K562 (cell line): ENCODE data around the gene GRIN1. TPM values are rescaled to one million over a fixed set of nuclear protein-coding genes. Genes with fewer than 3 reads are reported as not detected.

Source experiments
- CBX2 ChIP-seq: fragments of 200-600 bp; sonication (generic); IDR thresholded peaks from one replicate; pipeline ENCODE4 v1.6.1; 2012; ENCODE audit warnings: mild to moderate bottlenecking, low read length, inconsistent platforms; ENCODE audit not compliant: insufficient read depth, poor library complexity, severe bottlenecking
- CREB3L1 ChIP-seq: fragments of 450-650 bp; IDR thresholded peaks from 2 replicates; pipeline ENCODE4 v1.6.1; 2014; ENCODE audit warnings: low read depth, mild to moderate bottlenecking, moderate library complexity, borderline replicate concordance
- FOXA3 ChIP-seq, 2 experiments: fragments of 450-650 bp in 1 of 2; sonication (generic) in 1 of 2; formaldehyde crosslinking; IDR thresholded peaks in 1 of 2; conservative IDR thresholded peaks in 1 of 2; 2 replicates each; pipeline versions ENCODE4 v1.4.0 to v1.8.0; 2020 to 2022; ENCODE audit warnings: mild to moderate bottlenecking in 2 of 2, missing genetic modification reagents in 1 of 2
- GTF2E2 ChIP-seq: fragments of 200-800 bp; sonication (Bioruptor generic); IDR thresholded peaks from 2 replicates; pipeline ENCODE4 v1.6.1; 2016; ENCODE audit warnings: missing genetic modification characterization, missing compliant biosample characterization
- HEY1 ChIP-seq: fragments of 250-450 bp; sonication (Bioruptor Pico); IDR thresholded peaks from 2 replicates; pipeline ENCODE4 v1.5.0; 2020; ENCODE audit warnings: mild to moderate bottlenecking, moderate library complexity, borderline replicate concordance
- IRF9 ChIP-seq: fragments of 450-650 bp; IDR thresholded peaks from 2 replicates; pipeline ENCODE4 v1.6.1; 2016; ENCODE audit warnings: missing biosample characterization, missing genetic modification characterization
- JUND ChIP-seq, 2 experiments: IDR thresholded peaks; 2 replicates in 1 of 2; 3 replicates in 1 of 2; pipeline ENCODE4 v1.6.1; 2011; ENCODE audit warnings: borderline replicate concordance in 2 of 2, low read depth in 2 of 2, low read length in 2 of 2, improper control_type of control experiment in 1 of 2, missing biosample characterization in 1 of 2, missing genetic modification characterization in 1 of 2, missing genetic modification reagents in 1 of 2
- MXD1 ChIP-seq: fragments of 250-450 bp; sonication (Bioruptor Pico); IDR thresholded peaks from 2 replicates; pipeline ENCODE4 v1.8.0; 2021; ENCODE audit warnings: borderline replicate concordance, mild to moderate bottlenecking, moderate library complexity; ENCODE audit not compliant: poor library complexity, severe bottlenecking
- NBN ChIP-seq: fragments of 450-650 bp; IDR thresholded peaks from 2 replicates; pipeline ENCODE4 v1.6.1; 2016; ENCODE audit warnings: low read depth, mild to moderate bottlenecking
- PHF20 ChIP-seq: fragments of 450-650 bp; IDR thresholded peaks from 2 replicates; pipeline ENCODE4 v1.6.1; 2018; ENCODE audit not compliant: partially characterized antibody
- PPARD ChIP-seq: fragments of 250-450 bp; sonication (Bioruptor Pico); IDR thresholded peaks from 2 replicates; pipeline ENCODE4 v1.8.0; 2022; ENCODE audit warnings: inconsistent platforms, mild to moderate bottlenecking, moderate library complexity
- RFX5 ChIP-seq: IDR thresholded peaks from 2 replicates; pipeline ENCODE4 v1.6.1; 2011; ENCODE audit warnings: low read depth, mild to moderate bottlenecking, improper control_type of control experiment, low read length
- SETDB1 ChIP-seq: IDR thresholded peaks from one replicate; pipeline ENCODE4 v1.6.1; 2012; ENCODE audit warnings: low read length, control low read depth, inconsistent platforms
- SREBF1 ChIP-seq: fragments of 150-350 bp; IDR thresholded peaks from 2 replicates; pipeline ENCODE4 v1.6.1; 2014; ENCODE audit warnings: antibody characterized with exemption, low read depth, low read length, borderline replicate concordance
- SRSF9 ChIP-seq: fragments of 200-400 bp; formaldehyde crosslinking; IDR thresholded peaks from 2 replicates; pipeline ENCODE4 v1.6.1; 2017; ENCODE audit warnings: low read depth, low read length, borderline replicate concordance
- TAF1 ChIP-seq: IDR thresholded peaks from 2 replicates; pipeline ENCODE4 v1.6.1; 2011; ENCODE audit warnings: mild to moderate bottlenecking, low read length, moderate library complexity; ENCODE audit not compliant: insufficient read depth, control insufficient read depth, severe bottlenecking; ENCODE audit errors: extremely low read depth
- TAF9B ChIP-seq: fragments of 450-650 bp; IDR thresholded peaks from 2 replicates; pipeline ENCODE4 v1.6.1; 2018; ENCODE audit warnings: mild to moderate bottlenecking; ENCODE audit not compliant: partially characterized antibody
- ZBTB1 ChIP-seq: sonication (generic); formaldehyde crosslinking; IDR thresholded peaks from 2 replicates; pipeline ENCODE4 v1.8.1; 2023; ENCODE audit warnings: missing genetic modification reagents, low read depth, mild to moderate bottlenecking, borderline replicate concordance
- ZNF518B ChIP-seq: fragments of 250-450 bp; sonication (Bioruptor Pico); IDR thresholded peaks from 2 replicates; pipeline ENCODE4 v1.5.0; 2021; ENCODE audit warnings: mild to moderate bottlenecking, moderate library complexity
- polyA plus RNA-seq, 8 experiments: library from polyadenylated mRNA; depleted of rRNA in 4 of 8; stranded (reverse) in 5 of 8; unstranded in 3 of 8; fragments of >200 nt; fragmentation: Nextera tagmentation in 2 of 8; fragmentation: Illumina TruSeq in 1 of 8; extraction: Ambion mirVana in 2 of 8; extraction: Trizol in 1 of 8; gene quantifications; 2 replicates each; pipeline versions ENCODE4 v1.2.1 to v1.2.3, GENCODE V29; 2011 to 2014; ENCODE audit warnings: inconsistent platforms in 1 of 8, missing spikeins in 1 of 8
- total RNA-seq, 7 experiments: library from RNA; depleted of rRNA in 6 of 7; stranded (reverse); fragments of >200 nt in 6 of 7; fragmentation: Illumina TruSeq in 2 of 7; extraction: Trizol in 2 of 7; gene quantifications; 2 replicates each; pipeline versions ENCODE4 v1.2.1 to v1.2.3, GENCODE V29; 2011 to 2021; ENCODE audit warnings: low replicate concordance in 1 of 7

GRIN1 gene
- total and polyA plus RNA-seq, 9 of the 15 experiments (the other 6 are each of a cell fraction or from before 2014, with no cell fraction given), result 0.03 to 0.35 (median 0.16) TPM; not detected in 6

GRCh38 chr9:137217276-137218211 lies 78.6 kb downstream of the GRIN1 start (continued):
- no peak for TF ChIP-seq HEY1 (CRISPR knock-in tag)
- no peak for TF ChIP-seq ZNF518B (CRISPR knock-in tag)
- TF ChIP-seq CBX2, result no peak
- TF ChIP-seq CREB3L1, result no peak
- no peak for TF ChIP-seq PHF20
- TF ChIP-seq TAF9B, result peak; percentile 16
- TF ChIP-seq SREBF1, result no peak
- TF ChIP-seq TAF1, result peak; percentile 28
- TF ChIP-seq FOXA3 (CRISPR knock-in tag; conservative IDR thresholded peaks at IDR 0.05 in 1 of 2, IDR thresholded peaks at IDR 0.05 in 1 of 2), result no peak
- TF ChIP-seq SETDB1, result no peak
- TF ChIP-seq GTF2E2 (tag), result no peak
- TF ChIP-seq NBN, result no peak
- TF ChIP-seq ZBTB1 (CRISPR knock-in tag), result no peak
- no peak for TF ChIP-seq RFX5
- TF ChIP-seq JUND (IDR thresholded peaks at IDR 0.05; ENCODE audit: borderline replicate concordance, low read depth, low read length), result peak; percentile 21; the same call in 1 of the 2 replicates
- no peak for TF ChIP-seq JUND (tag; IDR thresholded peaks at IDR 0.05; ENCODE audit: borderline replicate concordance, low read depth, low read length)
- TF ChIP-seq IRF9, result no peak
- TF ChIP-seq MXD1, result no peak
- no peak for TF ChIP-seq SRSF9
- no peak for TF ChIP-seq PPARD (CRISPR knock-in tag)
